Keratinocyte (primary cell): ENCODE results near the gene PURA. TPM values are rescaled to one million over a fixed set of nuclear protein-coding genes. Genes with fewer than 3 reads are reported as not detected.

Experiments used
- DNase-seq: peaks from one replicate; pipeline ENCODE4 v3.0.0-alpha.2; 2011; ENCODE audit warnings: low read depth, missing footprints, low spot score
- FAIRE-seq: peaks from 2 replicates; lab custom pipeline; 2011; peaks lifted over from hg19 to GRCh38; lab: Jason Lieb, UNC
- H2AFZ ChIP-seq: 2 replicates; pipeline ENCODE4 v1.6.0; 2012; ENCODE audit warnings: low read length, control low read depth, inconsistent platforms; ENCODE audit not compliant: control insufficient read depth
- H3K27ac ChIP-seq: 2 replicates; pipeline ENCODE4 v1.5.1; 2011; ENCODE audit warnings: low read length; ENCODE audit not compliant: control insufficient read depth, insufficient read depth
- H3K27me3 ChIP-seq: 3 replicates; pipeline ENCODE4 v1.6.0; 2011; ENCODE audit warnings: low read length; ENCODE audit not compliant: control insufficient read depth, insufficient read depth; ENCODE audit errors: extremely low read depth
- H3K36me3 ChIP-seq, 2 experiments: 2 replicates in 1 of 2; 3 replicates in 1 of 2; pipeline ENCODE4 v1.5.1; 2011; ENCODE audit warnings: low read length in 2 of 2, mild to moderate bottlenecking in 1 of 2; ENCODE audit not compliant: control insufficient read depth in 2 of 2, insufficient read depth in 2 of 2; ENCODE audit errors: extremely low read depth in 1 of 2
- H3K4me1 ChIP-seq: 3 replicates; pipeline ENCODE4 v1.5.1; 2011; ENCODE audit warnings: low read length; ENCODE audit not compliant: control insufficient read depth, insufficient read depth; ENCODE audit errors: extremely low read depth
- H3K4me2 ChIP-seq: 3 replicates; pipeline ENCODE4 v1.6.0; 2011; ENCODE audit warnings: low read depth, low read length; ENCODE audit not compliant: control insufficient read depth, insufficient read depth; ENCODE audit errors: extremely low read depth
- H3K4me3 ChIP-seq, 3 experiments: fragments of 200-600 bp in 1 of 3; sonication (generic) in 1 of 3; 2 replicates in 2 of 3; 3 replicates in 1 of 3; pipeline ENCODE4 v1.5.1; 2011 to 2016; ENCODE audit warnings: low read length in 3 of 3, mild to moderate bottlenecking in 3 of 3, control low read depth in 2 of 3, inconsistent platforms in 1 of 3, low read depth in 1 of 3, mixed read lengths in 1 of 3, mixed run types in 1 of 3, moderate library complexity in 1 of 3; ENCODE audit not compliant: control insufficient read depth in 2 of 3, insufficient read depth in 2 of 3; ENCODE audit errors: extremely low read depth in 1 of 3
- H3K79me2 ChIP-seq: 2 replicates; pipeline ENCODE4 v1.6.0; 2012; ENCODE audit warnings: low read length; ENCODE audit not compliant: control insufficient read depth, insufficient read depth
- H3K9ac ChIP-seq: 3 replicates; pipeline ENCODE4 v1.6.0; 2011; ENCODE audit warnings: low read length; ENCODE audit not compliant: control insufficient read depth, insufficient read depth; ENCODE audit errors: extremely low read depth
- H3K9me1 ChIP-seq: 3 replicates; pipeline ENCODE4 v1.6.0; 2011; ENCODE audit warnings: low read length; ENCODE audit not compliant: control insufficient read depth, insufficient read depth; ENCODE audit errors: extremely low read depth
- H3K9me3 ChIP-seq: 2 replicates; pipeline ENCODE4 v1.5.1; 2012; ENCODE audit warnings: low read depth, low read length; ENCODE audit not compliant: control insufficient read depth
- H4K20me1 ChIP-seq: 3 replicates; pipeline ENCODE4 v1.6.0; 2011; ENCODE audit warnings: low read length; ENCODE audit not compliant: control insufficient read depth, insufficient read depth; ENCODE audit errors: extremely low read depth
- CTCF ChIP-seq, 3 experiments: IDR thresholded peaks in 1 of 3; conservative IDR thresholded peaks in 1 of 3; optimal IDR thresholded peaks in 1 of 3; 2 replicates in 2 of 3; 3 replicates in 1 of 3; pipeline versions ENCODE3 to v1.5.1; 2011; ENCODE audit warnings: low read length in 3 of 3, mild to moderate bottlenecking in 3 of 3, moderate library complexity in 2 of 3, control low read depth in 1 of 3, inconsistent platforms in 1 of 3; ENCODE audit not compliant: insufficient read depth in 2 of 3; ENCODE audit errors: extremely low read depth in 1 of 3
- EZH2 ChIP-seq: IDR thresholded peaks from one replicate; pipeline ENCODE4 v1.6.1; 2012; ENCODE audit warnings: inconsistent platforms, mild to moderate bottlenecking, low read length, moderate library complexity
- dilution Hi-C: fragments of 300-500 bp; cut with MboI; formaldehyde crosslinking; loops from one replicate; pipeline ENCODE4 v1.7.0; 2020; ENCODE audit warnings: low sequenced_read_pairs; ENCODE audit not compliant: extremely low pct_ligation_motif_present
- polyA plus RNA-seq, 5 experiments: library from polyadenylated mRNA; depleted of rRNA in 3 of 5; stranded (reverse) in 3 of 5; stranded (forward) in 1 of 5; unstranded in 1 of 5; fragments of >200 nt; gene quantifications; 1 replicate in 1 of 5; 2 replicates in 3 of 5; 3 replicates in 1 of 5; pipeline versions ENCODE4 v1.2.1 to v1.2.3, GENCODE V29; 2011 to 2012; ENCODE audit warnings: missing spikeins in 2 of 5, low read depth in 1 of 5, low replicate concordance in 1 of 5

Gene PURA
- polyA plus RNA-seq, 1 donor (not counting 4 experiments of a cell fraction or from before 2014, with no cell fraction given): 4.1 TPM

- dilution Hi-C loops: no loop called here
- Histone ChIP-seq H2AFZ (no peak overlapping the region), H3K4me1 (peaks cover 23% of the 10 kb centered on the region), H3K27me3 (no peaks in the 10 kb centered on the region), H3K36me3 (no peaks in the 10 kb centered on the region), H4K20me1 (no peaks in the 10 kb centered on the region), H3K4me2 (no peak overlapping the region), H3K4me3 (no peak overlapping the region), H3K9ac (no peak overlapping the region), H3K9me3 (no peaks in the 10 kb centered on the region), H3K27ac (no peak overlapping the region), H3K79me2 (peaks cover 65% of the 10 kb centered on the region), H3K9me1 (no peaks in the 10 kb centered on the region)
- TF ChIP-seq CTCF (optimal IDR thresholded peaks at IDR 0.05 in 1 of 3, IDR thresholded peaks at IDR 0.05 in 1 of 3, conservative IDR thresholded peaks at IDR 0.05 in 1 of 3; ENCODE audit: extremely low read depth in 1 of 3, insufficient read depth in 2 of 3, low read length in 3 of 3) (no peak), EZH2 (no peak)
- DNase-seq (no peak), FAIRE-seq (no peak)
Measured at GRCh38 chr5:140110646-140110957, 3.3 kb upstream of the PURA start.

- dilution Hi-C loops: no loop called here
- no peak for DNase-seq
- peaks cover 27% of the 10 kb centered on the region for H3K4me1 ChIP-seq
- no peak for TF ChIP-seq CTCF (optimal IDR thresholded peaks at IDR 0.05 in 1 of 3, IDR thresholded peaks at IDR 0.05 in 1 of 3, conservative IDR thresholded peaks at IDR 0.05 in 1 of 3; ENCODE audit: extremely low read depth in 1 of 3, insufficient read depth in 2 of 3, low read length in 3 of 3)
- TF ChIP-seq EZH2: no peak
- H3K79me2 ChIP-seq: peaks cover 72% of the 10 kb centered on the region
- no peak overlapping the region for H3K9ac ChIP-seq
- no peak overlapping the region for H2AFZ ChIP-seq
- H3K4me3 ChIP-seq: no peak overlapping the region
- H3K9me3 ChIP-seq: no peaks in the 10 kb centered on the region
- no peaks in the 10 kb centered on the region for H4K20me1 ChIP-seq
- H3K9me1 ChIP-seq: no peaks in the 10 kb centered on the region
- H3K4me2 ChIP-seq: no peak overlapping the region
- no peaks in the 10 kb centered on the region for H3K36me3 ChIP-seq
- FAIRE-seq: no peak
- H3K27me3 ChIP-seq: no peaks in the 10 kb centered on the region
- no peak overlapping the region for H3K27ac ChIP-seq
Measured at GRCh38 chr5:140111011-140111858, 2.7 kb upstream of the PURA start.
